Measurements from ENCODE around the gene SYS1.

GRCh38 chr20:45370571-45371160, 7.7 kb downstream of the SYS1 start:
- TF ChIP-seq CTCF (conservative IDR thresholded peaks at IDR 0.05 in 1 of 2, IDR thresholded peaks at IDR 0.05 in 1 of 2; ENCODE audit: extremely low read depth in 1 of 2, insufficient read depth in 1 of 2, low read depth in 1 of 2, low read length in 2 of 2), result no peak
- no peak for TF ChIP-seq EZH2 (IDR thresholded peaks at IDR 0.05; ENCODE audit: borderline replicate concordance, low read length)

Data from mammary epithelial cell (primary cell).